GM19438 (cell line): Measurements from ENCODE around the gene LCNL1.

Source experiments
- ATAC-seq: cut with Tn5 transposase; IDR thresholded peaks from one replicate; pipeline ENCODE4 v1.9.1; 2021; ENCODE audit warnings: low read depth; ENCODE audit not compliant: unreplicated experiment

Gene LCNL1

GRCh38 chr9:136946228-136947027 is 36.4 kb upstream of the LCNL1 start:
- no peak for ATAC-seq

DNA sequence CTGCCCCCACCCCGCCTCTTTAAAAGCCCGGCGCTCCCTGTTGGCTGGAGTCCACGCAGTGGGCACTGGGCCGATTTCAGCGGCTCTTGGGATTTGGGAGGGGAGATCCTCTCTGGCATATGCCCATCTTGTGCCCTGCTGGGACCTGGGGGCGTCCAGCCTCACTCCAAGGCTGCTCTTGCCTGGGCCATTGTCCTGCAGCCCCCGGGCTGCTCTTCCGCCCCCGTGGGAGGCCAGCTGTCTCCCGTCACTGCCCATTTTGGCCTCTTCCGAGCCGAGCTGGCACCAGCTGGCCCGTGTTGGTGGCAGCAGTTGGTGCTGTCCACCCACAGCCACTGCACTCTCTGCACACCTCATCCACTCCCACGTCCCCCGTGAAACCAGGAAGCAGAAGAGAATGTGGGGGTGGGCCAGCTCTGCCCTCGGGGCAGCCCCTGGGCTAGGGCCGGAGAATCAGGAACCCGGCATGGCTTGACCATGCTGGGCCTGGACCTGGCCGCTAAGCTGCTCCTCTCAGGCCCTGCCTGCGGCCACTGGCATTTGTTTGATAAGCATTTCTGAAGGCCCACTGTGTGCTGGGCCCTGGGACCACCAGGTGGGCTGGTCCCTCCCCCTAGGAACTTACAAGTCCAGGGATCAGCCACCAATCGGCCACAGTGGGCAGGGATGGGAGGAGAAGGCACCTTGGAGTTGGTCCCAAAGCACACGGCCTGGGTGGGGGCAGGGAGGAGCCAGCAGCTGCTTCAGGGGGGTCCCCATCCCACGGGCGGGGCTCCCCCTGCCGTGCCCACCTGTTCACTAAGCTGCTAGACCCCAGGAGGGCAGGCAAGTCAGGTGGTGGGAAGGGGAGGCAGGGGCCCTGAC is 35.5 kb upstream of the LCNL1 start:
- no peak for ATAC-seq

DNA sequence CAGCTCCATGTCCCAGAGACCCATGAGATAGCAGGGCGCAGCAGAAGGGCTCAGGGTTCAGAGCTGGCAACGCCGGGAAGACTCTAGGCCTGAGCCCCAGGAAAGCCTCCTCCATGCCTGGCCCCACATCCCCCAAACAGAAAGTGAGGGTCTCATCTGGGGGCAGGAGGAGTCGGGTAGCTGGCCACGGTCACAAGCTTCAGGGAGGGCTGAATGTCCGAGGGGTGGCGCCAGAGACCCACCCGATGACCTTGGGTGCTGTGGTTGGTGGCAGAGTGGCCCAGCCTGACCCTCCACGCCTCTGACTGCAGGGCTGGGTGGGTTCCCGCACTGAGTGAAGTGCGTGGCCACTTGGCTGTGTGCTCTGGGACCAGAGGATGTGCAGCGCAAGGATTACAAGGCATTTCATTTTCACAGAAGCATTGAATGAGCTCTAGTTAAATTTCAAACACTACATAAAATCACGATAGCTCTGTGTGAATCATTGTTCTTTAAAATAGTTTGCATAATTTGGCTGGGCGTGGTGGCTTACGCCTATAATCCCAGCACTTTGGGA is 34.8 kb upstream of the LCNL1 start:
- ATAC-seq = no peak

DNA sequence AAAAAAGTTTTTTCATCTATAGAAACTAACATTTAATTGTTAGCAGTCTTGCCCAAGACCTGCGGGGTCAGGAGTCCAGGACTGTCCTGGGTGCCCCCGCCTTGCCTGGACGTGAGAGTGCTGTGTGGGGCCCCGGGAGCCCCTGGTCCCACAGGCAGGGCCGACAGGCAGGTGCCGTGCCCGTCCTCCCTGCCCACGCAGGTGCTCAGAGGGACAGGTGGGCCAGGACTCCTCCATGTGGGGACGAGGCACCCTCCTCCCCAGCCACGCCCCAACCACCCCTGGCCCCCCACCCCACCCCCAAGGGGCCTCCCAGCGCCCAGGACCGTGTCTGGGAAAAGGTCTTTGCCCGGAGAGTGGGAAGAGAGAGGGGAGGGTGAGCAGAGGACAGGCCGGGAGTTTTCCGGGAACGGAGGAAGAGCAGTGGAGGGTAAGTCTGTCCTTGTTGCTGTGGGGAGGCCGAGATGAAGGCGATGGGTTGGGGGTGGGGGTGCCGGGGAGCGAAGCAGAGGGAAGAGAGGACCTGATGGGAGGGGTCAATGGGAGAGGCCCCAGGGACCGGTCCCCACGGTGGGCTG is 33.5 kb upstream of the LCNL1 start:
- no peak for ATAC-seq

- ATAC-seq = peak; percentile 81
These were observed 32.8 kb upstream of the LCNL1 start for GRCh38 chr9:136949817-136950655.

DNA sequence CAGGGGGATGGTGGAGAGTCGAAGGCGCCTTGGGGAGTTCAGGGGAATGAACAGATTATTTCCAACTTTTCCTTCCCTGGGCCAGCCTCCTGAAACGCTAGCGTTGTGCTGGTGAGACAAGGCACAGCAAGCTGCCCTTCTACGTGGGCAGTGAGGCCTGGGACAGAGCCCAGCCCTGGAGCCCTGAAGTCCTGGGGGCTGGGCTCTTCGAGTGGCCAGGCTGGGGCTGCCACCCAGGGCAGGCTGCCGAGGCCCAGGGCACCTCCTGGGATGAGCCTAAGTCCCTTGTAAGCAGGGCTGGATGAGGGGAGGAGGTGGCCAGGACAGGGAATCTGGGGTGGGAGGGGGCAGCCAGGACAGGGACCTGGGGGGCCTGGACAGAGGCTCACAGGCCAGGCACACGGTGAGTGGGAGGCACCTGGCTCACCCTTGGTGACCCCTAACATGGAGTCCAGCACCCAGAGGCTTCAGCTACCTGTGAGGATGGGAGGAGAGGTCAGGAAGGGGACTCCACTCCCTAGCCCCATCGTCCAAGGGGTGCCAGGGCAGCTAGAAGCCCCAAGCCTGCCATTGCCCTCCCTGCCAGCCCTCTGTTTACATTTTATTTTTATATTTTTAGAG is 32.0 kb upstream of the LCNL1 start:
- no peak for ATAC-seq

DNA sequence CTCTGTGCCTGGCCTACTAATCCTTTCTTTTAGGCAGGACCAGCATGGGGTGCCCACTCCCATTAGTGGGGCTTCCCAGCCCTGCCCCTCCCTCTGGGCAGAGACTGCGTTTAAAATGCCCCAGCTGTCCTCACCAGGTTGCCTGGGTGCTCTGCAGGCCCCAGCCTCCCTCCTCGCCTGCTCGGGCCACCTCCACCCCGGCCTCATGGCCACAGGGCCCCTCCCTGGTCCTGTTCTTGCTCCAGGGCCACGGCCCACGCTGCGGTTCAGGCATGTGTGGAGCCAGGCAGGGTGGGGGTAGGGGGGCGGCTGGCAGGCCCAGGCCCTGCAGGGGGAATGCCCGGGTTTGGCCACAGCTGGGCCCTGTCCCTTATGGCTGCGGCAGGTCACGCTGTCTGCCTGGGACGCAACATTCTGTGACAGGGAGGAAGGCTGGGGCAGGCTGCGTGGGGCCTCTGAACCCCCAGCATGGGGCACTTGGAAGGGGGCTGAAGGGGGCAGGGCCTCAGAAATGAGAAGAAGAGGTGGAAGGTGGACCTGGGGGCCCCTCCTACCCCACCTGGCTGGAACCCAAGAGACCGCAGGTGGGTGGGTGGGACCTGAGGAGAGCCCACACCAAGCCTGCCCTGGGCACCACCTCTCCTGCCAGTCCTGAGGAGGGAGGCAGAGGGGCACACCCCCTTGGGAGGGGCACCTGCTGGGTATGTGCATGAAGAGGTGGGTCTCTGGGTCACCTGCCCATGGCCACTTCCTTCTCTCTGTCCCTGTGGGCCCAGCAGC is 31.1 kb upstream of the LCNL1 start, which contains the start of gene LCN12:
Gene LCN12 (plus strand): TSS at position 733 of the 780 bp plus-strand sequence. CDS start 55 bp downstream, outside the sequence.
- ATAC-seq = no peak

DNA sequence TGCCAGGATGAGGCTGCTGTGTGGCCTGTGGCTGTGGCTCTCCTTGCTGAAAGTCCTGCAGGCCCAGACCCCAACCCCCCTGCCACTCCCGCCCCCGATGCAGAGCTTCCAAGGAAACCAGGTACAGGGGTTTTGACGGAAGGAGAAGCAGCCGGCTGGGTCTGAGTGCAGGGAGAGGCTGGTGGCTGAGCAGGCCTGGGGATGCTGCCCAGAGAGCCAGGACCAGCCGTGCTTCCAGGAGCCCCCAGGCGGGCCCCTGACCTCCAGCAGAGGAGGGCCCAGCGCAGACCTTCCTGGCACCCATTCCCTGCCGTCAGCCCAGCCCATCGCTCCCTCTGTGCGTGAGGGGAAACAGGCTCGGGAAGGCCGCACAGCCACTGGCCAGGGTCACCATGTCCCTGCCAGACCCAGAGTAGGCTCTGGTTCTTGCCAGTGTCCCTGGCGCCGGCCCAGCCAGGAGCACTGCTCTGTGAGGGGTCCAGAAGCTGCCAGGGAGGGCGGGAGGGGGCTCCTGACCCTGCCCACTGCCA is 30.4 kb upstream of the LCNL1 start:
- ATAC-seq = no peak

DNA sequence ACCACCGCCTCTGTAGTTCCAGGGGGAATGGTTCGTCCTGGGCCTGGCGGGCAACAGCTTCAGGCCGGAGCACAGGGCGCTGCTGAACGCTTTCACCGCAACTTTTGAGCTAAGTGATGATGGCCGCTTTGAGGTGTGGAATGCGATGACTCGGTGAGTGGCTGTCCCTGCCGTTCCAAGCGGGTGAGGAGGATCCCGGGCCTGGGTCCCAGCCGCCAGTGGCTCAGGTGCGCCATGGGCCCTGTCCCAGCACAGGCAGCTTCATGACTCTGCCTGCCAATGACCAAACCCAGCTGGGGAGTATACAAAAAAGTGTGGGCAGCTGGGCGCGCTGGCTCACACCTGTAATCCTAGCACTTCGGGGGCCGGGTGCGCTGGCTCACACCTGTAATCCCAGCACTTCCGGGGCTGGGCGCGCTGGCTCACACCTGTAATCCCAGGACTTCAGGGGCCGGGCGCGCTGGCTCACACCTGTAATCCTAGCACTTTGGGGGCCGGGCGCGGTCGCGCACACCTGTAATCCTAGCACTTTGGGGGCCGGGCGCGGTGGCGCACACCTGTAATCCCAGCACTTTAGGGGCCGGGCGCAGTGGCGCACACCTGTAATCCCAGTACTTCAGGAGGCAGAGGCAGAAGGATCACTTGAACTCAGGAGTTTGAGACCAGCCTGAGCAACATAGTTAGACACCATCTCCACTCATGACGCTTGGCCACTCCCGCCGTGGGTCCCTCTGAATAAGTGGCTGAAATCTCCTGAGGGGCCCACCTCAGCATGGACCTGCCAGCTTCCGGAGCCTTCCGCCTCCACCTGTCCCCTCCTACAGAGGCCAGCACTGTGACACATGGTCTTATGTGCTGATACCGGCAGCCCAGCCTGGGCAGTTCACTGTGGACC is 29.7 kb upstream of the LCNL1 start:
- ATAC-seq = no peak

DNA sequence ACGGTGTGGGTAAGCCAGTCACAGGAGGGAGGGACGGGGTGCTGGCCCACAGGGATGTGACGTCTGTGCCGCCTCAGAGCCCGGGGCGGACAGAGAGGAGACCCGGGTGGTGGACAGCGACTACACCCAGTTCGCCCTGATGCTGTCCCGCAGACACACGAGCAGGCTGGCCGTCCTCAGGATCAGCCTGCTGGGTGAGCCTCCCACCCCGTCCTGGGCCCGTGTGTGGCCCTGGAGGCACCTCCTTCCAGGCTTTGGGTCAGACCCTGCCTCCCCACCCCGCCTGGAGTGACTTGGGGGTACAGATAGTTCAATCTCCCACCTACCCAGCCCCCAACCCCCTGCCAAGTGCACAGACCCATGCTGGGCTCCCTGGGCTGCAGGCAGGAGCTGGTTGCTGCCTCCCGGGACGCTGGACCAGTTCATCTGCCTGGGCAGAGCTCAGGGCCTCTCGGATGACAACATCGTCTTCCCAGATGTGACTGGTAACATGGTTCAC is 29.0 kb upstream of the LCNL1 start:
- ATAC-seq = no peak

DNA sequence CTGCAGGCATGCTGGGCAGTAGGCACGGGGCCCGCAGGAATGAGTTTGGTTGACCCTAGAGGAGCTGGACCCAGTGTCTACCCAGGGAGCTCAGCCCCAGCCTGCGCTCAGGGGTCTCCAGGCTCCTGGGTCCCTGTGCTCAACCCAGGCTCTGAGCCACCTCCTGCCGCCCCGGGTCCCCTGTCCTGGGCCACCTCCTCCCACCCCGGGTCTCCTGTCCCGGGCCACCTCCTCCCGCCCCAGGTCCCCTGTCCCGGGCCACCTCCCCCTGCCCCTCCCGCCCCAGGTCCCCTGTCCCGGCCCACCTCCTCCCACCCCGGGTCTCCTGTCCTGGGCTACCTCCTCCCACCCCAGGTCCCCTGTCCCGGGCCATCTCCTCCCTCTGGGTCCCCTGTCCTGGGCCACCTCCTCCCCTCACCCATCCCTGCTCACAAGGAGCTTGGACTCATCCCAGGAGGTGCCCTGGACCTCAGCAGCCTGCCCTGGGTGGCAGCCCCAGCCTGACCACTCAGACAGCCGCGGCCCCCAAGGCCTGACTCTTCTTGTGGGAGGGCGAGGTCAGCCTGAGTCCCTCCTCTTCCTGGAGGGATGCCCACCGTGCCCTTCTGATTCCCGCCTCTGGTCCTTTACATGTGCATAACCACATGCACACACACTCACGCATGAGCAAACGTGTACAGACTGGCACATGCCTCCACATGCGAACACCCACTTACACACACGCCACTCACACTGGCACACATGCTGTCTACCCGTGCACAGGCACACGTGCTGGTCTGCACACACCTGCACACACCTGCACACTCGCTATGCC is 28.3 kb upstream of the LCNL1 start:
- ATAC-seq = no peak

DNA sequence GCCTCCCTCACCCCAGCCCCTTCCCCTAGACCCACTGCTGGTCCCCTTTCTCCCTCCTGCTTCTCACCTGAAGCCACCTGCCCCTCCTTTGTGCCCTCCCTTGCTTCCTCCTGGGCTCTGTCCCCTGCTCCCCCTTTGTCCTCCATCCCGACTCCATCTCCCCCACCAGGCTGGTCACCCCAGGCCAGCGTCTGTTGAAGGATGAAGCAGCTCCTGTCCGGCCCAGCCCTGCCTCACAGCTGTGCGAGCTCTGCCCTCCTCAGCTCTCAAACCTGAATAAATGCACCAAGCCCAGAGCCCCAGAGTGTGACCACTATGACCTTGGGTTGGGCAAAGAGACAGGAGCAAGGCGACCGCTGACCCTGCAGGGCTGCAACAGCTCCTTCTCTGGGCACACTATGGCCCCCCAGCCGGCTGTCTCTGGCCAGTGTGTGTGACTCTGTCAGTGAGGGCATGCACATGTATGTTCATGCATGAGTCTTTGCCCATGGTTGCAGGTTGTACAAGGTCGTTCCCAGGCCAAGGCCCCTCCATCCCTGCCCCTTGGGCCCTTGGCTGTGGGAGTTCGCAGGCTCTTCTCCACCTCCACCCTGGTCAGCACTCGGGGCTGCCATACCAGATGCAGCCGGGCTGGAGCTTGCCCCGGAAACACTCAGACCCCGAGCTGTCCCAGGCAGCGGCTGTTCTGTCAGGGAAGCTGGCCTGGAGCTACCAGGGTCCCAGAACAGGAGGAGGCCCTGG is 27.4 kb upstream of the LCNL1 start:
- ATAC-seq = no peak

DNA sequence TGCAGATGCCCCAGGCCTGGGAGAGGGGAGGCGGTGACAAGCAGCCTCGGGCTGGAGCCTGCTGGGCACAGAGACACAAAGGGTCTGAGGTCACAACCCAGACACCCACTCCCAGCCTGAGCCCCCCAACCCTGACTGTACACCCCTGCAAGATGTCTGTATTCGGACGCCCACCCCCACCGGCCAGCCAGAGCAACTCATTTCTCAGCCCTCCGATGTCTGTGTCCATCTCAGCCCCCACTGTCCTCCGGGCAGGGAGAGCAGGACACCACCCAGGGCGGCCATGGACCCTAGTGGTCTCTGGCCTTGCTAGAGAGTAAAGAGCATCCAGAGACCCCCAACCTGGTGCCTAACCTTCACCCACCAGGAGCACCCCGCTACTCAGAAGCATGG is 26.9 kb upstream of the LCNL1 start:
- ATAC-seq = no peak

DNA sequence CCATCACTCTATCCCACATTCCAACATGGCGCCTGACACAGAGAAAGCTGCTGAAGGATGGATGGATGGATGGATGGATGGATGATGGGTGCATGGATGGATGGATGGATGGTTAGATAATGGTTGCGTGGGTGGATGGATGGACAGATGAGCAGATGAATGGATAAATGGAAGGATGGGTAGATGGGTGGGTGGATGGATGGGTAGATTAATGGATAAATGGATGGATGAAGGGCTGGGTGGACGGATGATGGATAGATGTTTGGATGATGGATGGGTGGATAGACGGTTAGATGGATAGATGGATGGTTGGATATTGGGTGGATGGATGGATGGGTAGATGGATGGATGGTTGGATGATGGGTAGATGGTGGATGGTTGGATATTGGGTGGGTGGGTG is 26.2 kb upstream of the LCNL1 start:
- ATAC-seq = no peak

- no peak for ATAC-seq
These were observed 25.3 kb upstream of the LCNL1 start for GRCh38 chr9:136957461-136957860.

- no peak for ATAC-seq
These were observed 24.9 kb upstream of the LCNL1 start for GRCh38 chr9:136957901-136958300.
